AG10803 (cell line): ENCODE results near the gene PRPF40B.

Experiments used
- DNase-seq: peaks from one replicate; pipeline ENCODE4 v3.0.0; 2010; ENCODE audit warnings: low read depth
- H3K4me3 ChIP-seq: 2 replicates; pipeline ENCODE4 v1.5.1; 2011; ENCODE audit warnings: mild to moderate bottlenecking, low read length, control low read depth
- CTCF ChIP-seq: conservative IDR thresholded peaks from 2 replicates; pipeline ENCODE4 v1.5.1; 2011; ENCODE audit warnings: mild to moderate bottlenecking, low read length, control low read depth, inconsistent platforms

The PRPF40B gene

GRCh38 chr12:49667325-49668090 lies 44.1 kb downstream of the PRPF40B start:
- peak; percentile 47 for DNase-seq
- H3K4me3 ChIP-seq: no peak overlapping the region
- no peak for TF ChIP-seq CTCF

- DNase-seq: no peak
- H3K4me3 ChIP-seq: no peak overlapping the region
- TF ChIP-seq CTCF: no peak
Measured at GRCh38 chr12:49669796-49670195, 46.4 kb downstream of the PRPF40B start.

GRCh38 chr12:49671031-49671765 lies 47.8 kb downstream of the PRPF40B start:
- DNase-seq: no peak

GRCh38 chr12:49672301-49673217 lies 49.2 kb downstream of the PRPF40B start:
- TF ChIP-seq CTCF: no peak
- no peak overlapping the region; the same call in 1 of the 2 replicates for H3K4me3 ChIP-seq
- DNase-seq: no peak

More at GRCh38 chr12:49671031-49671765, 47.8 kb downstream of the PRPF40B start:
- no peak for TF ChIP-seq CTCF
- no peak overlapping the region for H3K4me3 ChIP-seq

- peak overlapping the region; percentile 28; the same call in 1 of the 2 replicates for H3K4me3 ChIP-seq
- peak; percentile 46 for TF ChIP-seq CTCF
- peak; percentile 96 for DNase-seq
Measured at GRCh38 chr12:49673446-49674317, 50.3 kb downstream of the PRPF40B start.

- no peak for TF ChIP-seq CTCF
- DNase-seq: peak; percentile 80
- H3K4me3 ChIP-seq: no peak overlapping the region
Measured at GRCh38 chr12:49674318-49674981, 51.1 kb downstream of the PRPF40B start.
